ENCODE measurements around the gene ANTKMT.
"Not testable (repeated sequence)": the region's sequence is repeated elsewhere in the genome, so short reads cannot be mapped to it uniquely, and the experiment has no call there.

The ANTKMT gene

GRCh38 chr16:740459-740763, 19.5 kb downstream of the ANTKMT start:
- in situ Hi-C loops (cut with MboI; ENCODE audit: low sequenced_read_pairs) = no loop called here

- in situ Hi-C loops (cut with MboI; ENCODE audit: low sequenced_read_pairs) = no loop called here
These were observed 20.0 kb downstream of the ANTKMT start, which contains the start of gene CIAO3 for GRCh38 chr16:740764-741505. TSS of gene CIAO3 (minus strand) at chr16:740997. CDS start at chr16:740985, 12 bp downstream.

GRCh38 chr16:741986-742629, 21.2 kb downstream of the ANTKMT start:
- in situ Hi-C loops (cut with MboI; ENCODE audit: low sequenced_read_pairs) = no loop called here

GRCh38 chr16:742894-743293, 21.9 kb downstream of the ANTKMT start:
- in situ Hi-C loops (cut with MboI; ENCODE audit: low sequenced_read_pairs) = not testable (repeated sequence)

GRCh38 chr16:743794-744500, 23.0 kb downstream of the ANTKMT start:
- in situ Hi-C loops (cut with MboI; ENCODE audit: low sequenced_read_pairs) = no loop called here

GRCh38 chr16:745739-746138, 24.8 kb downstream of the ANTKMT start:
- in situ Hi-C loops (cut with MboI; ENCODE audit: low sequenced_read_pairs) = no loop called here

- in situ Hi-C loops (cut with MboI; ENCODE audit: low sequenced_read_pairs) = no loop called here
These were observed 25.7 kb downstream of the ANTKMT start for GRCh38 chr16:746637-747036.

- in situ Hi-C loops (cut with MboI; ENCODE audit: low sequenced_read_pairs) = no loop called here
These were observed 27.2 kb downstream of the ANTKMT start for GRCh38 chr16:747978-748746.

- in situ Hi-C loops (cut with MboI; ENCODE audit: low sequenced_read_pairs) = no loop called here
These were observed 28.1 kb downstream of the ANTKMT start for GRCh38 chr16:749010-749409.

GRCh38 chr16:750485-750884, 29.5 kb downstream of the ANTKMT start:
- in situ Hi-C loops (cut with MboI; ENCODE audit: low sequenced_read_pairs) = no loop called here

GRCh38 chr16:751152-752006, 30.4 kb downstream of the ANTKMT start:
- in situ Hi-C loops (cut with MboI; ENCODE audit: low sequenced_read_pairs) = no loop called here

- in situ Hi-C loops (cut with MboI; ENCODE audit: low sequenced_read_pairs) = no loop called here
These were observed 31.0 kb downstream of the ANTKMT start for GRCh38 chr16:752007-752312.

GRCh38 chr16:754121-754607, 33.2 kb downstream of the ANTKMT start:
- in situ Hi-C loops (cut with MboI; ENCODE audit: low sequenced_read_pairs) = not testable (repeated sequence)

- in situ Hi-C loops (cut with MboI; ENCODE audit: low sequenced_read_pairs) = no loop called here
These were observed 33.7 kb downstream of the ANTKMT start for GRCh38 chr16:754656-755055.

- in situ Hi-C loops (cut with MboI; ENCODE audit: low sequenced_read_pairs) = no loop called here
These were observed 35.5 kb downstream of the ANTKMT start for GRCh38 chr16:756428-756827.

- in situ Hi-C loops (cut with MboI; ENCODE audit: low sequenced_read_pairs) = no loop called here
These were observed 38.4 kb downstream of the ANTKMT start for GRCh38 chr16:759110-759910.

- in situ Hi-C loops (cut with MboI; ENCODE audit: low sequenced_read_pairs) = no loop called here
These were observed 39.1 kb downstream of the ANTKMT start for GRCh38 chr16:760065-760464.

- in situ Hi-C loops (cut with MboI; ENCODE audit: low sequenced_read_pairs) = no loop called here
These were observed 39.8 kb downstream of the ANTKMT start, which contains the start of gene MSLN for GRCh38 chr16:760545-761343. TSS of gene MSLN (plus strand) at chr16:760734. CDS start at chr16:762681, 1,947 bp downstream.

Data from hTERT RPE-1 (cell line).